Measurements from ENCODE around the gene RHBDD1.

Gene RHBDD1

GRCh38 chr2:226845386-226846116, 9.7 kb downstream of the RHBDD1 start:
- no peak overlapping the region for H3K4me3 ChIP-seq (ENCODE audit: low read length)
- no peak for TF ChIP-seq CTCF (conservative IDR thresholded peaks at IDR 0.05; ENCODE audit: low read length)
- DNase-seq (ENCODE audit: low read depth): no peak

GRCh38 chr2:226847090-226847489, 11.2 kb downstream of the RHBDD1 start:
- H3K4me3 ChIP-seq (ENCODE audit: low read length): no peak overlapping the region
- TF ChIP-seq CTCF (conservative IDR thresholded peaks at IDR 0.05; ENCODE audit: low read length): no peak
- DNase-seq (ENCODE audit: low read depth): no peak

- no peak for DNase-seq (ENCODE audit: low read depth)
- TF ChIP-seq CTCF (conservative IDR thresholded peaks at IDR 0.05; ENCODE audit: low read length): no peak
- no peak overlapping the region for H3K4me3 ChIP-seq (ENCODE audit: low read length)
These were observed 11.7 kb downstream of the RHBDD1 start for GRCh38 chr2:226847511-226847910.

- no peak for TF ChIP-seq CTCF (conservative IDR thresholded peaks at IDR 0.05; ENCODE audit: low read length)
- no peak for DNase-seq (ENCODE audit: low read depth)
- H3K4me3 ChIP-seq (ENCODE audit: low read length): no peak overlapping the region
These were observed 13.5 kb downstream of the RHBDD1 start for GRCh38 chr2:226849349-226849748.

- no peak overlapping the region for H3K4me3 ChIP-seq (ENCODE audit: low read length)
- no peak for DNase-seq (ENCODE audit: low read depth)
- no peak for TF ChIP-seq CTCF (conservative IDR thresholded peaks at IDR 0.05; ENCODE audit: low read length)
These were observed 14.2 kb downstream of the RHBDD1 start for GRCh38 chr2:226850024-226850423.

- TF ChIP-seq CTCF (conservative IDR thresholded peaks at IDR 0.05; ENCODE audit: low read length): no peak
- no peak for DNase-seq (ENCODE audit: low read depth)
- no peak overlapping the region for H3K4me3 ChIP-seq (ENCODE audit: low read length)
These were observed 19.9 kb downstream of the RHBDD1 start for GRCh38 chr2:226855787-226856186.

- DNase-seq (ENCODE audit: low read depth): no peak
- H3K4me3 ChIP-seq (ENCODE audit: low read length): no peak overlapping the region
- TF ChIP-seq CTCF (conservative IDR thresholded peaks at IDR 0.05; ENCODE audit: low read length): no peak
These were observed 24.2 kb downstream of the RHBDD1 start for GRCh38 chr2:226860087-226860486.

Data from AG10803 (cell line).